GM19467 (cell line): ENCODE results near the gene CD70.
"Not testable (repeated sequence)": the region's sequence is repeated elsewhere in the genome, so short reads cannot be mapped to it uniquely, and the experiment has no call there.

Experiments
- ATAC-seq: cut with Tn5 transposase; IDR thresholded peaks from one replicate; pipeline ENCODE4 v1.9.1; 2021; ENCODE audit warnings: mild to moderate bottlenecking, moderate library complexity; ENCODE audit not compliant: unreplicated experiment

Gene CD70

GRCh38 chr19:6598254-6598892 is 7.4 kb upstream of the CD70 start:
- not testable (repeated sequence) for ATAC-seq

GRCh38 chr19:6597471-6598253 is 6.7 kb upstream of the CD70 start:
- not testable (repeated sequence) for ATAC-seq

GRCh38 chr19:6596621-6597020 is 5.7 kb upstream of the CD70 start:
- ATAC-seq, result no peak

- ATAC-seq, result no peak
Measured at GRCh38 chr19:6593651-6594416, 2.9 kb upstream of the CD70 start.

GRCh38 chr19:6590258-6590826 is 608 bp downstream of the CD70 start:
- no peak for ATAC-seq

GRCh38 chr19:6589711-6590257 is 1.2 kb downstream of the CD70 start:
- no peak for ATAC-seq

GRCh38 chr19:6588508-6589345 is 2.2 kb downstream of the CD70 start:
- no peak for ATAC-seq

- no peak for ATAC-seq
Measured at GRCh38 chr19:6587998-6588507, 2.9 kb downstream of the CD70 start.

- no peak for ATAC-seq
Measured at GRCh38 chr19:6587093-6587820, 3.7 kb downstream of the CD70 start.

GRCh38 chr19:6586726-6587092 is 4.2 kb downstream of the CD70 start:
- no peak for ATAC-seq

- ATAC-seq, result no peak
Measured at GRCh38 chr19:6586056-6586455, 4.9 kb downstream of the CD70 start.

- ATAC-seq, result not testable (repeated sequence)
Measured at GRCh38 chr19:6582515-6583484, 8.2 kb downstream of the CD70 start.

GRCh38 chr19:6580313-6580712 is 10.6 kb downstream of the CD70 start:
- no peak for ATAC-seq

GRCh38 chr19:6579450-6580178 is 11.3 kb downstream of the CD70 start:
- ATAC-seq, result no peak

- ATAC-seq, result peak; percentile 70
Measured at GRCh38 chr19:6577476-6578125, 13.3 kb downstream of the CD70 start.

- ATAC-seq, result no peak
Measured at GRCh38 chr19:6576869-6577475, 14.0 kb downstream of the CD70 start.

GRCh38 chr19:6573350-6573749 is 17.6 kb downstream of the CD70 start:
- no peak for ATAC-seq
